Measurements from ENCODE around the gene CPT1A.
A peak's percentile ranks its signal among the peaks of the same experiment; 100 is the strongest.

Gene CPT1A

DNA sequence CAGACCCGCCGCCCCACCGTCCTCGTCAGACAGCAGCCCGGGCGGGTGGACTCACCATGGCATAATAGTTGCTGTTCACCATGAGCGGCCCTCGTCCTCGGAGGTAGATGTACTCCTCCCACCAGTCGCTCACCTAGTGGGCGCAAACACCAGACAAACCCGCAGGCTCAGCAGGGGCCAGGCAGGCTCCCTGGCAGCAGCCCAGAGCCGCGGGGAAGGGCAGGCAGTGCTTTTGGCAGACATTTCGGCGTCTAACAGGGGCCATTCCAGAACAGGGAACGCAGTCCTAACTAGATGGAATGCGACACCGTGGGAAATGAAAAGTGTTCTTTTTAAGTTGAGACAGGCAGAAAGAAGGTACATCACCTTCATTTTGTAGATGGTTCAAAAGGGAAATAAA, 44.9 kb downstream of the CPT1A start:
- no peak for DNase-seq (ENCODE audit: low read depth)

DNA sequence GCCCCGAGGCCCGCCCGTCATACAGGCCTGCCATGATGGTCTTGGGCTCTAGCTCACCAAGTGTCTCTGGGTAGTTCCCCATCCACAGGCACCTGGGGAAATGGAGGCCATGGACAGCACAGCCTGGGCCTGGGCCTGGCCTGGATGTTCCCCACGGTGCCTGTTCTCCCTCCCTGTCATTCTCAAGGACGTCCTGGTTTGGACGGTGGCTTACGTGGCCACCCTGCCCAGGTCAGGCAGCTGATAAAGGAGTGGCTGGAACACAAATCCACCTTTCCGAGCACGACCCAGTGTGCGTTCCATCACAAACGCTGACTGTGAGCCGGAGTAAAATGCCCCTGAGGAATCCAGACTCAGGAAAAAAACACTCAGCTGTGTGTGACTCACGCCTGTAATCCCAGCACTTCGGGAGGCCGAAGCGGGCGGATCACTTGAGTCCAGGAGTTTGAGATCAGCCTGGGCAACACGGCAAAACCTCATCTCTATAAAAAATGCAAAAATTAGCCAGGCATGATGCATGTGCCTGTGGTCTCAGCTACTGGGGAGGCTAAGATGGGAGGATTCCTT, 49.2 kb downstream of the CPT1A start:
- peak; percentile 79 for DNase-seq (ENCODE audit: low read depth)

DNA sequence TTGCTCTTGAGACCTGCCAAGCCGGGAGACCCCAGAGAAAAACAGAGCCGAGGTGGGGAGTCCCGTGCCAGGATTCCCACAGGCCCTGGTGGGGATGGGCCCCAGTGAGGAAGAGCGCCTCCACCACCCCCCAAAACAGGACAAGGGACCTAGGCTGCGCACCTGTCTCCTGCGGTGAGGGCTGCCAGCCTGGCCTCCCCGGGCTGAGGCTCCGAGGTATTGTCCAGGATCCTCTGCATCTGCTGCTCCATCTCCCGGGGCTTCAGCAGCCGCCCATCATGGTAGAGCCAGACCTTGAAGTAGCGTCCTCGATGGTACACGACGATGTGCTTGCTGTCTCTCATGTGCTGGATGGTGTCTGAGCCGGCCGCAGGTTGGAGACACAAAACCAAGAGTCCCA, 57.1 kb downstream of the CPT1A start:
- no peak for DNase-seq (ENCODE audit: low read depth)

DNA sequence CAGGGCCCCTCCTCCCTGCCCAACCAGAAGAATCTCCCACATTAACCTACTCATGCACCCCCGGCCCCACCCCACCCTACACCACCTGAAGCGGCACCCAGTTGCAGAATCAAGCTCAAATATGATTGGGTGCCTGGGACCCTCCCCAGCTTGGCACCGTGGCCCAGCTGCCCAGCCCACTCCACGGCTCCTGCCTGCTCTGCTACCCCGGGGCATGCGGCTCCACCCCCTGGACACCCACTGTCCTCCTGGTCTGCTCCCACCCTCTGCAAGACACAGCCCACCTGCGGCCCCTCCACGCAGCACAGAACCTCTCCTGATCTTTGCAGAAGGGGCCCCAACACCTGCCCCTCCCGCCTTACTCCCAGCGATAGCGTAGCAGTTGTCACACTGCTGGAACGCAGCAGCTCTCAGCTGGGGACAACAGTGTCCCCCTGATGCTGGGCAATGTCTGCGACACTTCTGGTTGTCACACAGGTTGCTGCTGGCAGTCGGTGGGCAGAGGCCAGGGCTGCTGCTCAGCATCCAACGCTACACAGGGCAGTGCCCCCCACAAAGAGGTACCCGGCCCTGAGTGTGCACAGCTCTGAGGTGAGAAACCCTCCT, 58.4 kb downstream of the CPT1A start:
- no peak for DNase-seq (ENCODE audit: low read depth)

DNA sequence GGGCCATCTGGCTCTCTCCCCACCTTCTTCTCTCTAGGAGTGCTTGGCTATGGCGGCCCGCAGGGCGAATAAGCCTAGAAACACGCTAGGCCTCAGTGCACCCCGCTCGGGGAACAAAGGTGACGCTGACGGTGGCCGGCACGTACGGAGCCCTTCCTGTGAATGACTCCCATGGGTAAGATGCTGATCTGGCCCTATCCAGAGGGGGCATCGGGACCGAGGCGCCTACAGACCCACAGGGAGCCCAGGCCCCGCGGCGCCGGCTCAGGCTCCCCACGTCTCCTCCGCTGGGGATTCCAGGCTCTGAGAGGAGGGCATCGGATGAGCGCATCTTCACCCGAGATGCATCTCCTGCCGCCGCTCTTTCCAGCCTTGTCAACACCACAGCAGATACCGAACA, 59.0 kb downstream of the CPT1A start:
- DNase-seq (ENCODE audit: low read depth): no peak

DNA sequence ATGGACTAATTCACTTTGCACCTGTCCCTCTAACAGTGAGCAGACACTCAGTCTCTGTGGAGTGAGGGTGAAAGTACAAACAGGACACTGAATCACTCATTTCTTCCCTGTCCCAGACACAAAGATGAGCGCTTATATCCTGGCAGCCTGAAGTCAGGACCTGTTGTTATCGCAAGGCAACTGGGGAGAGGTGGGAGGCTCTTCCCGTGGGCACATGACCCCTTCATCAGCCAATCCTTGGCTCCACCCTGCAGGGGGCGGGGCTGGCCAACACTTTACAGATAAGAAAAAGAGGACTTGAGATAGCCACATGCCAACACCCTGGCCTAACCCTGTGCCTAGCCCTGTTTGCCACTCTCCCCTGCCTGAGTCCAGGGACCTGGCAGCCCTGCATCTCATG, 60.9 kb downstream of the CPT1A start:
- DNase-seq (ENCODE audit: low read depth): peak; percentile 24

DNA sequence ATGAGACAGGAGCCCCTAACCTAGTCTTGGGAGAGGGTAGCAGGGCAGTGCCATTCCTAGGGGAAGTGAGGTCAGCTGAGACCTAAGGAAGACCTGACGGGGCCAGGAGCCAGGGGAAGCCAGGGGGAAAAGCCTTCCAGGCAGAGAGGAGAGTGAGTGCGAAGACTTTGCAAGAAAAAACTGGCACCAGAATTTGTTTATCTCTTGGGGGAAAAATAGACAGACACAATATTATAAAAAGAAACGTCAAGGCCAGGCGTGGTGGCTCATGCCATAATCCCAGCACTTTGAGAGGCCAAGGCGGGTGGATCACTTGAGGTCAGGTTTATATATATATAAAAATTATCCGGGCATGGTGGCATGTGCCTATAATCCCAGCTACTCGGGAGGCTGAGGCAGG, 63.5 kb downstream of the CPT1A start:
- no peak for DNase-seq (ENCODE audit: low read depth)

DNA sequence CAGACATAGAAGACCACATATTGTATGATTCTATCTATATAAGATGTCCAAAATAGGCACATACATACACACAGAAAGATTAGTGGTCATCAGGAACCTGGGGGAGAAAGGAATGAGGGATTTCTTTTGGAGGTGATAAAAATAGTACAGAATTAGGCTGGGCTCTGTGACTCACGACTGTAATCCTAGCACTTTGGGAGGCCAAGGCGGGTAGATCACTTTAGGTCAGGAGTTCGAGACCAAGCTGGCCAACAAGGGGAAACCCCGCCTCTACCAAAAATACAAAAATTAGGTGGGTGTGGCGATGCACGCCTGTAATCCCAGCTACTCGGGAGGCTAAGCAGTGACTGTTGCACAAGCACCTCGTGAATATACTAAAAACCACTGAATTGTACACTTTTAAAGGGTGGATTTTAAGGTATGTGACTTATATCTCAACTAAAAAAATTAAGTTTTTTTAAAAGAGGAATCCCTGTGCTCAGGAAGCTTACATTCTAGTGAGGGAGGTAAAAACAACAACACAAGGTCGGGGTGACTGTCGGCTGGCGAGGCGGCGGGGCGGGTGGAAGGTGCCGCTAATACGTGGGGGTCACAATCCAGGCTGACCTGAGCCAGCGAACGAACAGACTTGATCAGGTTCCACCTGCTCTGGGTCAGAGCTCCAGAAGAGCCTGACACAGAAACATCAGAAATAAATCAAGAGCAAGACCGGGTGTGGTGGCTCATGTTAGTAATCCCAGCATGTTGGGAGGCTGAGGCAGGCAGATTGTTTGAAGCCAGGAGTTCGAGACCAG, 65.1 kb downstream of the CPT1A start:
- DNase-seq (ENCODE audit: low read depth): peak; percentile 14

DNA sequence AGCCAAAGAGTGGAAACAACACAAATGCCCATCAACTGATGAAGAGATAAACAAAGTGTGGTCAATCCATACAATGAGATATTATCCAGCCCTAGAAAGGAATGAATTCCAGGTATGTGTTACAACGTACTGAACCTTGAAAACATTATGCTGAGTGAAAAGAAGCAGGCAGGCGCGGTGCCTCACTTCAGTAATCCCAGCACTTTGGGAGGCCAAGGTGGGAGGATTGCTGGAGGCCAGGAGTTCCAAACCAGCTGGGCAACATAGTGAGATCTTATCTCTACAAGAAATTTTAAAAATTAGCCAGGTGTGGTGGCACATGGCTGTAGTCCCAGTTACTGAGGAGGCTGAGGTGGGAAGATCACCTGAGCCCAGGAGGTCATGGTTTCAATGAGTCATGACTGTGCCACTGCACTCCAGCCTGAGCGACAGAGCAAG, 65.7 kb downstream of the CPT1A start:
- DNase-seq (ENCODE audit: low read depth): no peak

DNA sequence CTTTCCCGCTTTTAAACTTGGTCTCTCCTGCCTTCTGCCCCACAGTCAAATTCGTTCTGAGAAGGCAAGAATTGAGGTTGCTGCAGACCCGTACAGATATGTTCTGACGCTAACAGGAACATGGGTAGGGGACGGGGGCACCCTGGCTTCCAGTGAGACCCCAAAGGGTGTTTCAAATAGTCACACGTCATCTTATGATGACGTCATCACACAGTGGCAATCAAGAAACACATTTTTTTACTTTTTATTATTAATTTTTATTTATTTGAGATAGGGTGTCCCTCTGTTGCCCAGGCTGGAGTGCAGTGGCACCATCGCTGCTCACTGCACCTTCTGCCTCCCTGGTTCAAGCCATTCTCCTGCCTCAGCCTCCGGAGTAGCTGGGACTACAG, 67.5 kb downstream of the CPT1A start:
- DNase-seq (ENCODE audit: low read depth): no peak

DNA sequence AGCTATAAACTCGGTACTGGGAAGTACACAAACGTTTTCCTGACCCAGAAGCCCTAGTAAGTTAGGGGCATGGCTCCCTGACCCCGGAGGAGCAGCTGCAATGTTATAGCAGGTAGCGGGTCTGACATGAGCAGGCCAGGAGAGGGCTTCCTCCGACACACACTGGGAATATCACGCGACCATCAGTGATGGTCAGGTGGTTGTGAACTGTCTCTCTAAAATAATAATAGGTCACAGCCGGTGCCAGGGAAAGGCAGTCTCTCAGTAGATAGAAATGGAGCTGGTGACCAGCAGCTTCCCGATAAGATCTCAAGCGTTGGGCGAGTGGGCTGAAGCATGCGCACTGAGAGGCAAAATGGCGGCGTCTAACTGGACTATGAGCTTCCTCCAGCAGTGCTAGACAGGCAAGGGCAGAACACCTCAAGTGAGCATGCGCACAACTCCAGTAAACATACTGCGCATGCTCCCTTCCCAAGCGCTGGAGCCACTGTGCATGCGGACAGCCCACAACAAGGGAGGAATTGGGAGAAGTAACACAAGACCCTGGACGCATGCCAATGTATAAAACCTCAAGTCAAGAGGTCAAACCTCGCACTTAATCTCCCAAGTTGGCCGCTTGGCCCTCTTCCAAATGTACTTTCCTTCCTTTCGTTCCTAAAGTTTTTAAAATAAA, 68.1 kb downstream of the CPT1A start:
- peak; percentile 35 for DNase-seq (ENCODE audit: low read depth)

DNA sequence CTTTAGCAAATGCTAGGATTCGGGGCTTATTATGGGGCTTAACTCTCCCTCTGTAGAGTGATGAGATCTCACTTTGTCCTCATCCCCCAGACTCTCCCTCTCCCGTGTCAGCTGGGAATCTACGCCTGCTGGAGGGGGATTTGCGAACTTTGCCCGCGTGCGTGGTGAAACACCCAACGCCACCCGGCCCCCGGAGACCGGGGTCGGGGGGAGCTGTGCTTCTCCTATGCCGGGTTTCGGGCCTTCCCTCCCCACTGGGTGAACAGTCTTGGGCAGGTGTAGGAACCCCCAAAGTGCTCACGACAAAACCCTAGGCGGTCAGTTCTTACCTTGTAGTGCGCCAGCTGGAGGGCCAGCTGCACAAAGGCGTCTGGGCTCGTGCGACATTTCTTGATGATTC, 68.8 kb downstream of the CPT1A start:
- DNase-seq (ENCODE audit: low read depth): no peak

DNA sequence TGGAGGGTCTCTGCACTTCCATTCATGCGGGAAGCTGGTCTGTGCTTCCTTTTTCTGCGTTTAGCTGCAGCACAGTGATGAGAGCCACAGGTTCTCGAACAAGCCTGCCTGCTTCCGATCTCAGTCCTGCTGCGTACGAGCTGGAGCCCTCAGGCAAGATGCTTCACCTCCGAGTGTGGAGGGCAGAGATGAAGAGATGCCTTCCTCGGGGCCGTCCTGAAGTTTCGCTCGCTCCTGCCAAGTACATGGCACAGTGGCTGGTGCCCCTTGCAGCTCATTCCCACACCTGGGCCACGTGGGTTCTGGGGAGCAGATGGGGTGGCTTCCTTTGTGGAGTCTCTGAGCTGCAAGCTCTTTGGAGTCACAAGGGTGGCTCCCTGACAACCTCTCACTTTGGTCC, 70.9 kb downstream of the CPT1A start:
- DNase-seq (ENCODE audit: low read depth): no peak

DNA sequence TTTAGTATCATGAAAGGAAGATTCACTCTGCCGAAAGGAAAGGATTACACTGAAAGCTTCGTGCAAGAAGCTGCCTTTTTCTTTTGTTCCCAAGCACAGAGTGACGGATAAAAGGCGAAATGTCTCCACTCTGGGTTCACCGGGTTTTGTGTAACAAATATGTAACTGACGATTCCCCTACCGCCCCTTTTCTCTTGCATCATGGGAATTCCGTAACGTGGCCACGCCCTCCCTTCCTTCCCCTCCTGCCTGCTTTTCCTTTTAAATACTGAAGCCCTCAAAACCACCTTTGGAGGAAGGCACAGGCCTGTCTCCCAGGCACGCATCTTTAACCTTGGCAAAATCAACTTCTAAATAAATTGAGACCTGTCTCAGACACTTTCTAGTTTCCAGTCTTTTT, 74.0 kb downstream of the CPT1A start:
- no peak for DNase-seq (ENCODE audit: low read depth)

DNA sequence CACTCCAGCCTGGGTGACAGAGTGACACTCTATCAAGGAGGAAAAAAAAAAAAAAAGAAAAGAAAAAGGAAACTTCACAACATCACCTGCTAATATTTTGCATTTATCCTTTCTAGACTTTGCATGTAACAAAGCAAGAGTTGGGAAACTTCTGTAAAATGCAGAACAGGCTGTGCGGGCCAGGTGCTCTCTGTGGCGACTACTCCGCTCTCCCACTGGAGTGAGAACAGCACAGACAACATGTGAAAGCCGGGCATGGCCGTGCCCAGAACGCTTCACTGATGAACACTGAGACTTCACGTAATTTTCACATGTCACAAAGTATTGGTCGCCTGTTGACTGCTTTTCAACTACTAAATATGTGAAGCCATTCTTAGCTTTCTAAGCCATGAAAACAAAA, 74.9 kb downstream of the CPT1A start:
- DNase-seq (ENCODE audit: low read depth): no peak

DNA sequence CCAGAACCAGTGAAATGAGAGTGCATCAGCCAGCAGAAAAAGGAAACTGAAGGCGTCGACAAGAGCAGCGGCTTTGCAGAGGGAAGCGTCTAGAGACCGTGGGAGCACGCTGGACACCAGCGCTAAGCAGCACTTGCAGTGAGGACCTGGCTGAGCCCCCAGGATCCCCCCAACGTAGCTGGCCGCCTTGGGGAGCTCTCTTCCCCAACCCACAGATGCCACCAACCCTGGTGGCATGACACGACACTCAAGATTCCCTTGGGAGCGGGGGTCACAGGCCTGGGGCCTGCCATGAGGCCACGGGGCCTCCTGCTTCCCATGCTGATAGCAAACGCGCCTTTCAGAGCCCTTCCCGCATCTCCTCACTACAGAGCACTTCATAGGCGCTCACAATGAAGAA, 77.0 kb downstream of the CPT1A start:
- no peak for DNase-seq (ENCODE audit: low read depth)

DNA sequence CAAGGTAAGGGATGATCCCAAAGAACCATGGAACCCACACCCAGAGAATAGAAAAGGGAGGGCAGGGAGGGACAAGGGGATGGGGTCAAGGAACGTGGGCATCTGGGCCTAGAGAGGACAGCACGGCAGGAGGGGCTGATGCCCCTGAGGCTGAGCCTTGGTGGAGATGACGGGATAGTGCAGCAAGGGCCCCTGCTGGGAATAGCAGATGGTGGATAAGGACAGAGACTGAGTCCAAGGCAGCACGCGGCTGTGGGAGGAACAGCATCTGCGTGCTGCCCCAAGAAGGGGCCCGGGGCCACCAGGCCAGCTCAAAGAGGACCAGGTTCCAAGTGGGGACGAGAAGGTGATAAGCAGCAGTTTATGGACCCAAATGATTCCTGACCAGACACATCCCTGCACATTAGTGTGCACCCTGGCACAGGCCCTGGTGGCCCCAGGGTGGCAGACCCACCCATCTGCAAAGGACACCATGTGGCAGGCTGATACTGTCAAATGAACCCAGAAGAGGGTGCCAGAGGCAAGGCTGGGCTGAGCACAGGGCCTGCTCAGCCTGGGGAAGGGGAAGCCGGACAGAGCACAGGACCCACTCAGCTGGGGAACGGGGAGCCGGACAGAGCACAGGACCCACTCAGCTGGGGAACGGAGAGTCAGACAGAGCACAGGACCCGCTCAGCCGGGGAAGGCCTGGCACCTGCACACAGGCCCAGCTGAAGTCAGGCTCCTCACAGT, 77.6 kb downstream of the CPT1A start:
- DNase-seq (ENCODE audit: low read depth): no peak

DNA sequence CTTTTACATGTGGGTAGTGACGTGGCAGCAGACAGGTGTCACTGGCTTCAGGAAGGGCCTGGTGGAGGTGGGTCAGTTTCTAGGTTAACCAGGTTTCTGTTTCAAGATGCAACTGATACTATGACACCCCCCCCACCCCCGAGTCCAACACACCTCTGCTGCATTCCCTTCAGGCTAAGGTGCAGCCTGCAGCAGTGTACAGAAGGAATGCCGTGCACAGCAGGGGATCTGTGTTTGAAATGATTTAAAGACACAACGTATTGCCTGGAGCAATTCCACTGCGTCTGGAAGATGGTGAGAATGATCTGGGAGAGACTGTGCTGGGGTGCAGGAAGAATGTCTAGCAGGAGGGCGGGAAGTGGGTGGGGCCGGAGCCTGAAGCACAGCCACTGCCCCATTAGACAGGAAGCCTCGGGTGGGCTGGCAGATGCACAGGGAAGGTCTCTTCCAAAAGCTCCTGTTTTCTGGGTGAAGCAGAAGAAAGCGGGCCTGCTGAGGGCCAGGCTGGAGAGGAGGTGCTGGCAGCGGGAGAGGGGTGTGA, 78.5 kb downstream of the CPT1A start:
- no peak for DNase-seq (ENCODE audit: low read depth)

DNA sequence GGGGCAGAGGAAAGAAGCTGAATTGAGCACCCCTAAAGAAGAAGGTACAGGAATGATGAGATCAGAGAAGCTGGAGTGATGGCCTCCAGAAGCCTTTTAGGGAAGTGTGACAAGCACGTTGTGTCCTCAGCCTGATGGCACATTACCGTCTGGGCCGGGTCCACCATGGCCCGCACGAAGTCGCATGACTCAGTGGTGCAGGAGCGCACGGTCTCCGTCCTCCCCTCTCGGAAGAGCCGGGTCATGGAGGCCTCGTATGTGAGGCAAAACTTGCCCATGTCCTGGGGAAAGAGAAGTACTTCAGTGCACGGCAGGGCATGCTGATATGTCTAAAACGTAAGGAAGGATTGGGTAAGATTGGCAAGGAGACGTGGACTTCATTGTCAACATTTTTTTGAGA, 79.2 kb downstream of the CPT1A start:
- DNase-seq (ENCODE audit: low read depth): no peak

DNA sequence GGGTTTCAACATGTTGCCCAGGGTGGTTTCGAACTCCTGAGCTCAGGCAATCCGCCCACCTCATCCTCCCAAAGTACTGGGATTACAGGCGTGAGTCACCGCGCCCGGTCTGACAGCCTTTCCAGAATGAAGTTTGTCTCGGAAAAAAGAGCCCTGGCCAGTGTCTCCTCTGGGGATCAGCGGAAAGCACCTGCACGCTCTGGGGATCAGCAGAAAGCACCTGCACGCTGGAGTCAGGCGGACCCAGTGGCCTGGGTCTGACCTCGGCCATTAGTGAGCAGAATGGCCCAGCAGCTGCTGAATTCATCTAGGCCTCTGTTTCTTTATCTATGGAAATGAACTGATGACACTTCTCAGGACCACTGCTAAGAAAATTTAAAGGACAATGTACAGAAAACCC, 79.9 kb downstream of the CPT1A start:
- no peak for DNase-seq (ENCODE audit: low read depth)

DNA sequence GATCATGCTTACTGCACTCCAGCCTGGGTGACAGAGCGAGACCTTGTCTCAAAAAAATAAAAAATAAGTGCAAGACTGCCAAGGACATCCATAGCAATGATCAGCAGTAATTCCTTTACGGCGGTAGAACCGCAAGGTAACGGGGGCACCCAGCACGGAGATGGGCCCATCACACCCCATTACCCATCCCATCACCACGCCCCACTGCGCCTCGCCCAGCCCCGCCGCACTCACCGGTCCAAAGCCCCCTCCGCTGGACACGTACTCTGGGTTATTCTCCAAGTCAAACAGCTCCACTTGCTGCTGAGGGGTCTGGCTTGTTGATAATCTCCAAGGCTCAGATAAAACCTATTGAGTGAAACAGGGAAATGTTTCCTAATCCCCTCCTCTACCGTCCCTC, 81.7 kb downstream of the CPT1A start:
- DNase-seq (ENCODE audit: low read depth): no peak

DNA sequence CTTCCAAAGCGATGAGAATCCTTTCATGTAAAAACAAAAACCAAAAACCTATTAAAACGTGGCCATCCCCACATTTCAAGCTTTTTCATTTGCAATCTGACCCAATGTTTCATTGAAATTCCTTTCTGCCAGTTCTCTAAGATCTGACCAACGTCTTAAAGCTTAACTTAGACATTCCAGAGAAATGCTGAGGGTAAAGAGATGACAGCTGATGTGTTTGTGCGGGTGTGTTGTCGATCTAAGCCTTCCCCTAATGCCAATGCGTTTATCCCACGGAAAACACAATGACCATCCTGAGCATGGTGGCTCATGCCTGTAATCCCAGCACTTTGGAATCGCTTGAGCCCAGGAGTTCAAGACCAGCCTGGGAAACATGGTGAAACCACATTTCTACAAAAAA, 84.0 kb downstream of the CPT1A start:
- no peak for DNase-seq (ENCODE audit: low read depth)

All from amniotic epithelial cell (primary cell).